Mesenchymal stem cell (in vitro differentiated cells and primary cell): ENCODE results near the gene MDC1.

Source experiments
- DNase-seq: peaks from one replicate; pipeline ENCODE4 v3.0.0-alpha.2; 2013
- H2AFZ ChIP-seq: one replicate; pipeline ENCODE4 v1.6.1; 2013; ENCODE audit warnings: low read depth, mild to moderate bottlenecking, control low read depth, inconsistent platforms, low read length, moderate library complexity
- H2AK5ac ChIP-seq: 2 replicates; pipeline ENCODE4 v1.6.1; 2013; ENCODE audit warnings: low read length, moderate library complexity, mild to moderate bottlenecking, inconsistent platforms; ENCODE audit not compliant: severe bottlenecking
- H2BK120ac ChIP-seq: one replicate; pipeline ENCODE4 v1.6.1; 2013; ENCODE audit warnings: low read depth, mild to moderate bottlenecking, inconsistent platforms, low read length, moderate library complexity
- H2BK12ac ChIP-seq, 2 experiments: one replicate each; pipeline ENCODE4 v1.6.1; 2013; ENCODE audit warnings: inconsistent platforms in 2 of 2, low read length in 2 of 2, mild to moderate bottlenecking in 2 of 2, moderate library complexity in 2 of 2, control low read depth in 1 of 2
- H2BK15ac ChIP-seq: one replicate; pipeline ENCODE4 v1.6.1; 2013; ENCODE audit warnings: mild to moderate bottlenecking, low read depth, inconsistent platforms; ENCODE audit not compliant: poor library complexity, severe bottlenecking
- H2BK5ac ChIP-seq: 2 replicates; pipeline ENCODE4 v1.6.1; 2013; ENCODE audit warnings: low read depth, mild to moderate bottlenecking, low read length, control low read depth, inconsistent platforms; ENCODE audit not compliant: poor library complexity, severe bottlenecking
- H3K14ac ChIP-seq, 2 experiments: one replicate each; pipeline ENCODE4 v1.6.1; 2013; ENCODE audit warnings: inconsistent platforms in 2 of 2, low read length in 2 of 2, control low read depth in 1 of 2, mild to moderate bottlenecking in 1 of 2, moderate library complexity in 1 of 2
- H3K18ac ChIP-seq, 2 experiments: one replicate each; pipeline ENCODE4 v1.6.1; 2013; ENCODE audit warnings: inconsistent platforms in 2 of 2, low read length in 2 of 2, control low read depth in 1 of 2, low read depth in 1 of 2, mild to moderate bottlenecking in 1 of 2
- H3K23ac ChIP-seq, 2 experiments: one replicate each; pipeline ENCODE4 v1.6.1; 2013; ENCODE audit warnings: inconsistent platforms in 2 of 2, low read length in 2 of 2, mild to moderate bottlenecking in 2 of 2, moderate library complexity in 2 of 2, control low read depth in 1 of 2
- H3K27ac ChIP-seq: 2 replicates; pipeline ENCODE4 v1.5.1; 2013; ENCODE audit warnings: mild to moderate bottlenecking, moderate library complexity, low read length, control low read depth, inconsistent platforms; ENCODE audit not compliant: poor library complexity, severe bottlenecking
- H3K27me3 ChIP-seq, 2 experiments: 2 replicates each; pipeline versions ENCODE4 v1.6.1 to v1.7.0; 2013; ENCODE audit warnings: low read length in 2 of 2, mild to moderate bottlenecking in 2 of 2, moderate library complexity in 2 of 2, control low read depth in 1 of 2, inconsistent platforms in 1 of 2; ENCODE audit not compliant: control insufficient read depth in 1 of 2, insufficient read depth in 1 of 2
- H3K36me3 ChIP-seq, 2 experiments: 2 replicates each; pipeline versions ENCODE4 v1.6.1 to v1.7.0; 2013; ENCODE audit warnings: low read length in 2 of 2, control low read depth in 1 of 2, inconsistent platforms in 1 of 2, low read depth in 1 of 2, mild to moderate bottlenecking in 1 of 2; ENCODE audit not compliant: insufficient read depth in 2 of 2, control insufficient read depth in 1 of 2
- H3K4ac ChIP-seq, 2 experiments: one replicate each; pipeline ENCODE4 v1.6.1; 2013; ENCODE audit warnings: inconsistent platforms in 2 of 2, low read length in 2 of 2, mild to moderate bottlenecking in 2 of 2, moderate library complexity in 2 of 2, control low read depth in 1 of 2, low read depth in 1 of 2
- H3K4me1 ChIP-seq: 2 replicates; pipeline ENCODE4 v1.6.1; 2013; ENCODE audit warnings: low read depth, low read length, control low read depth; ENCODE audit not compliant: control insufficient read depth, insufficient read depth
- H3K4me2 ChIP-seq: 2 replicates; pipeline ENCODE4 v1.6.1; 2013; ENCODE audit warnings: low read length, mild to moderate bottlenecking, inconsistent platforms; ENCODE audit not compliant: poor library complexity, severe bottlenecking
- H3K4me3 ChIP-seq, 2 experiments: 2 replicates each; pipeline versions ENCODE4 v1.5.1 to v1.7.0; 2013; ENCODE audit warnings: low read length in 2 of 2, mild to moderate bottlenecking in 2 of 2, control low read depth in 1 of 2, low read depth in 1 of 2; ENCODE audit not compliant: insufficient read depth in 1 of 2
- H3K79me1 ChIP-seq: replicated peaks from 2 replicates; pipeline ENCODE4 v1.6.1; 2013; ENCODE audit warnings: mild to moderate bottlenecking, control low read depth, low read length, inconsistent platforms; ENCODE audit not compliant: poor library complexity, severe bottlenecking
- H3K9ac ChIP-seq: 2 replicates; pipeline ENCODE4 v1.7.0; 2013; ENCODE audit warnings: mild to moderate bottlenecking, low read length, moderate library complexity
- H3K9me3 ChIP-seq: 2 replicates; pipeline ENCODE4 v1.7.0; 2013; ENCODE audit warnings: mild to moderate bottlenecking, low read length; ENCODE audit not compliant: control insufficient read depth
- H4K8ac ChIP-seq: one replicate; pipeline ENCODE4 v1.6.1; 2013; ENCODE audit warnings: inconsistent platforms, mild to moderate bottlenecking, low read length, moderate library complexity
- H4K91ac ChIP-seq: one replicate; pipeline ENCODE4 v1.6.1; 2013; ENCODE audit warnings: mild to moderate bottlenecking, low read length, inconsistent platforms
- WGBS: methylation state at CpG from one replicate; pipeline ENCODE4 v1.1.7; 2013; ENCODE audit warnings: mixed read lengths; 5-methylcytosine and 5-hydroxymethylcytosine counted together

Gene MDC1

GRCh38 chr6:30735668-30736314 is 18.7 kb upstream of the MDC1 start:
- Histone ChIP-seq H2BK120ac (no peak overlapping the region), H2BK12ac (no peak overlapping the region), H2BK15ac (no peak overlapping the region), H3K9me3 (no peaks in the 10 kb centered on the region), H4K91ac (no peak overlapping the region), H3K4me2 (no peak overlapping the region), H3K27ac (no peak overlapping the region), H3K18ac (no peak overlapping the region), H2AK5ac (no peak overlapping the region), H3K4me3 (no peak overlapping the region), H3K4me1 (peaks cover 16% of the 10 kb centered on the region), H2BK5ac (no peak overlapping the region), H3K27me3 (no peaks in the 10 kb centered on the region), H3K14ac (no peak overlapping the region), H4K8ac (no peak overlapping the region), H3K4ac (no peak overlapping the region), H2AFZ (no peak overlapping the region), H3K79me1 (peaks cover 26% of the 10 kb centered on the region), H3K9ac (no peak overlapping the region), H3K36me3 (peaks cover 53 to 94% of the 10 kb centered on the region in 2 experiments), H3K23ac (no peak overlapping the region)
- no peak for DNase-seq
- 95% methylated on average over 8 of the region's 8 CpGs for WGBS

GRCh38 chr6:30732237-30732943 is 15.3 kb upstream of the MDC1 start:
- Histone ChIP-seq H3K4me3 (no peak overlapping the region), H3K4ac (no peak overlapping the region), H2BK120ac (no peak overlapping the region), H3K36me3 (peaks cover 69 to 88% of the 10 kb centered on the region in 2 experiments), H3K4me1 (peaks cover 10% of the 10 kb centered on the region), H2AFZ (no peak overlapping the region), H4K91ac (no peak overlapping the region), H3K27ac (no peak overlapping the region), H3K79me1 (peaks cover 26% of the 10 kb centered on the region), H3K27me3 (no peaks in the 10 kb centered on the region), H2BK12ac (no peak overlapping the region), H2AK5ac (no peak overlapping the region), H3K14ac (no peak overlapping the region), H3K4me2 (no peak overlapping the region), H4K8ac (no peak overlapping the region), H2BK15ac (no peak overlapping the region), H3K18ac (no peak overlapping the region), H3K9ac (no peak overlapping the region), H3K9me3 (no peaks in the 10 kb centered on the region), H2BK5ac (no peak overlapping the region), H3K23ac (no peak overlapping the region)
- no peak for DNase-seq
- WGBS = 96% methylated on average over 11 of the region's 12 CpGs

- no peak overlapping the region for H3K4ac ChIP-seq
- H4K8ac ChIP-seq = no peak overlapping the region
- H2BK15ac ChIP-seq = no peak overlapping the region
- no peak overlapping the region for H2AFZ ChIP-seq
- H3K23ac ChIP-seq = peak overlapping the region in 1 of 2 experiments; percentile 11
- no peak overlapping the region for H3K18ac ChIP-seq
- H2BK12ac ChIP-seq = no peak overlapping the region
- no peak overlapping the region for H2BK120ac ChIP-seq
- H3K27me3 ChIP-seq = no peaks in the 10 kb centered on the region
- no peak overlapping the region for H3K4me2 ChIP-seq
- H2BK5ac ChIP-seq = no peak overlapping the region
- H3K4me1 ChIP-seq = peaks cover 12% of the 10 kb centered on the region
- peak; percentile 27 for DNase-seq
- peaks cover 20% of the 10 kb centered on the region for H3K79me1 ChIP-seq
- H3K27ac ChIP-seq = no peak overlapping the region
- no peak overlapping the region for H3K14ac ChIP-seq
- peaks cover 61 to 86% of the 10 kb centered on the region in 2 experiments for H3K36me3 ChIP-seq
- 81% methylated on average over 28 of the region's 30 CpGs for WGBS
- H3K9me3 ChIP-seq = no peaks in the 10 kb centered on the region
- H3K9ac ChIP-seq = no peak overlapping the region
- no peak overlapping the region for H2AK5ac ChIP-seq
- H4K91ac ChIP-seq = no peak overlapping the region
- H3K4me3 ChIP-seq = no peak overlapping the region
Measured at GRCh38 chr6:30730601-30731435, 13.7 kb upstream of the MDC1 start.
